HG02973 (cell line): ENCODE measurements around the gene CYBA.
"Not testable (repeated sequence)": the region's sequence is repeated elsewhere in the genome, so short reads cannot be mapped to it uniquely, and the experiment has no call there.

Experiments
- ATAC-seq: cut with Tn5 transposase; IDR thresholded peaks from one replicate; pipeline ENCODE4 v1.9.1; 2021; ENCODE audit warnings: moderate library complexity; ENCODE audit not compliant: unreplicated experiment

The CYBA gene

GRCh38 chr16:88614818-88615580 is 35.9 kb downstream of the CYBA start:
- ATAC-seq, result no peak

- no peak for ATAC-seq
These were observed 36.7 kb downstream of the CYBA start for GRCh38 chr16:88613911-88614817.

- ATAC-seq, result no peak
These were observed 37.6 kb downstream of the CYBA start for GRCh38 chr16:88613293-88613692.

GRCh38 chr16:88610909-88611812 is 39.7 kb downstream of the CYBA start:
- no peak for ATAC-seq

- ATAC-seq, result no peak
These were observed 40.8 kb downstream of the CYBA start for GRCh38 chr16:88610080-88610479.

GRCh38 chr16:88609426-88609825 is 41.4 kb downstream of the CYBA start:
- ATAC-seq, result not testable (repeated sequence)

GRCh38 chr16:88608076-88608475 is 42.8 kb downstream of the CYBA start:
- no peak for ATAC-seq

GRCh38 chr16:88606148-88606757 is 44.6 kb downstream of the CYBA start:
- ATAC-seq, result no peak

- ATAC-seq, result no peak
These were observed 45.4 kb downstream of the CYBA start for GRCh38 chr16:88605186-88606147.

- ATAC-seq, result no peak
These were observed 48.8 kb downstream of the CYBA start for GRCh38 chr16:88602091-88602490.

- no peak for ATAC-seq
These were observed 49.4 kb downstream of the CYBA start for GRCh38 chr16:88601313-88602036.

- ATAC-seq, result no peak
These were observed 50.3 kb downstream of the CYBA start for GRCh38 chr16:88600539-88600896.

- no peak for ATAC-seq
These were observed 50.9 kb downstream of the CYBA start for GRCh38 chr16:88599825-88600538.

GRCh38 chr16:88599092-88599733 is 51.6 kb downstream of the CYBA start:
- ATAC-seq, result no peak

- no peak for ATAC-seq
These were observed 52.9 kb downstream of the CYBA start for GRCh38 chr16:88597856-88598491.

- no peak for ATAC-seq
These were observed 54.4 kb downstream of the CYBA start for GRCh38 chr16:88596483-88596882.

- no peak for ATAC-seq
These were observed 54.9 kb downstream of the CYBA start for GRCh38 chr16:88595921-88596320.
